Pons (tissue), 1 donor: ENCODE data around the gene UBN2.

Experiments
- DNase-seq: peaks from one replicate; pipeline ENCODE4 v3.0.0-alpha.2; 2016; ENCODE audit warnings: low spot score

The UBN2 gene

DNA sequence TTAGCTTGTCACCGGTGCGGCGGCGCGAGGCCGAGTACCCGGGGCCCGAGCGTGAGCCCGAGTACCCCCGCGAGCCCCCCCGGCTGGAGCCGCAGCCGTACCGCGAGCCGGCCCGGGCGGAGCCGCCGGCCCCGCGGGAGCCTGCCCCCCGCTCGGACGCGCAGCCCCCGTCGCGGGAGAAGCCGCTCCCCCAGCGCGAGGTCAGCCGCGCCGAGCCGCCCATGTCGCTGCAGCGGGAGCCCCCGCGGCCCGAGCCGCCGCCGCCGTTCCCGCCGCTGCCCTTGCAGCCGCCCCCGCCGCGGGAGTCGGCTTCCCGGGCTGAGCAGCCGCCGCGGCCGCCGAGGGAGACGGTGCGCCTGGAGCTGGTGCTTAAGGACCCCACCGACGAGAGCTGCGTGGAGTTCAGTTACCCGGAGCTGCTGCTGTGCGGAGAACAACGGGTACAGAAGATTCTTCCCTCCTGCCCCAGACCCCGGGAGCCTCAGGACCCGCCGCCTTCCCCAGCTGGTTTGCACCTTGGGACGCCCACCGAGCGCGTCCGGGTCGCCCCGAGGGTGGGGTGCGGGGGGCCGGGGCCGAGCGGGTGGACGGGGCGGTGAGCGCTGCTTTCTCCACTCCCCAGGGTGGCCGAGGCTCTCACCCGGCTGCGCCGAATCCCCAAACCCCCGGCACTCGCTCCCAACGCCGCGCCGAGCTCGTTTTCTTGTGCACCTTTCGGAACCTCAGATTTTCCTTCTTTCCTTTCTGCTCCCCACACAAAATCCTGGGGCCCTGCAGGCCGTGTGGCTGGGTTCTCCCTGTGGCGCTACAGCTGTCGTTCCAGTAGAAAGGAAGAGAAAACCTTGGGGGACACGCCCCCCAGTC lies 708 bp downstream of the UBN2 start:
- peak; percentile 10 for DNase-seq

DNA sequence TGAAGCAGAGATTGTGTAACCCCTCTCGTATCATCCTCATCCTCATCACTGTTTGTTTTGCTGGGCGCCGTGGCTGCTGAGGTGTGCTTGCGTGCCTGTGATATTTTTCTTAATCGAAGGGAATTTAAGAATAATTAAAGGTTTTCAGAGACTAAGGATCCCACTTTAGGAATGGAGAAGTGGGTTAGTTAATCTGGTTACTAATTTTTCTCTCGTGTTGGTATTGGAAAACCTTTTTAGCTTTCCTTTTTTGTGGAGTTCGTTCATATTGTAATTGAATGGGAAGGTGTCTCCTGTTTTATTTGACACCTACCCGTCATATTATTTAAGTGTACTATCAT lies 1.3 kb downstream of the UBN2 start:
- no peak for DNase-seq

DNA sequence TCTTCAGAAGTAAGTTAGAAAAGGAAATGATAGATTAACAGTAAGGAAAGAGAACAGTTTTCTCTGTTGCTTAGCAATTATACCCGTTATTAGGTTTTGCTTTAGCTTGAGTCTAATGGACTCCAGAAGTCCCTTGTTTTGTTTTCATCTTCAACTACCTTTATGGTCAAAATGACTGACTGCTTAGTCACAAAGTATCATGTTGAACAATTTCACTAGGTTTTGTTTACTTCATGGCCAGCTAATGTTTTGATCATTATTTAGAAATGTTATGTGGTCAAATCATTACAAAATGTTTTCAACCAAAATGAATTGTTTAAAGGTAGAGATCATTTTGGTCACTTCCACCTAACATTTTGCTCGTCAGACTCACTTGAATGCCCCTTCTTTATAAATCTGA lies 1.9 kb downstream of the UBN2 start:
- DNase-seq = no peak

DNA sequence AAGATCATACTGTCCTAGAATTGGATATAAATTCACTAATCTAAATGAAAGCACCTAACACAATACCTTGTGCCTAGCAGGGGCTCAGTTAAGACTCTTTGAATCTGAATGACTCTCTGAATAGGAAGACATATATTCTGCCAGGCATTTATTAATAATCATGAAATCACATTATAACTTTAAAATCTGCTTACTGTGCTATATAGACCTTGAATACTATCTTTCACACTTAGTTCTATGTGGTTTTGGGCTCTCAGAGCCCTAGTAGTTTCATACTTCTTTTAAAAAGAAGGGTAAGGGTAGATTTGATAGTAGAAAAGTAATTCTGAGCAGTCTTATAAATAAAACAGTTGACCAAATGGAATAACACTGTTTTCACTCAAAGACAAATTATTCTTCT lies 10.2 kb downstream of the UBN2 start:
- DNase-seq = no peak

DNA sequence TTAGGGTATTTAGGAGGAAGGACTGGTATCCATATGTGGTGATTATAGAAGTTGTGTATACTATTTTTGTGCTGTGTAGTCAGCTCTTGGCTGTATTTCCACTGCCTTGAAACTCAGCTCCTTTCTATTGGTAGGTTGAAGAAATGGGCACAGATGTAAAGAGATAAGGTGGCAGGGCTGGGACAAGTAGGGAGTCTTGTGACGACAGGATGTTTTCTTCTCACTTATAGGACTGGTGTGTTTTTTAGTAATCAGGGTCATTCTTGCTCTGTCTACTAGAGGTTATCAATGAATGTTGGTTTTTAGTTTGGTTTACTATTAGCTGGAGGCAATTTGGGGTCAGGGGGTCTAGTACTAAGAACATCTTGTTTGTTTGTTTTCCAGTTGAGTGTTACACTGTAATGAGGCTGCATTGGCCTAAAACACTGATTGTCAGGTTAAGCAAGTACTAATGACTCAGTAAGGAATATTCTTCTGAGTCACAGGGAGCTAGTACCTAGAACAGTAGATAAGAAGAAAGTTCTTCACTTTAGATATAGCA lies 11.8 kb downstream of the UBN2 start:
- DNase-seq = no peak

DNA sequence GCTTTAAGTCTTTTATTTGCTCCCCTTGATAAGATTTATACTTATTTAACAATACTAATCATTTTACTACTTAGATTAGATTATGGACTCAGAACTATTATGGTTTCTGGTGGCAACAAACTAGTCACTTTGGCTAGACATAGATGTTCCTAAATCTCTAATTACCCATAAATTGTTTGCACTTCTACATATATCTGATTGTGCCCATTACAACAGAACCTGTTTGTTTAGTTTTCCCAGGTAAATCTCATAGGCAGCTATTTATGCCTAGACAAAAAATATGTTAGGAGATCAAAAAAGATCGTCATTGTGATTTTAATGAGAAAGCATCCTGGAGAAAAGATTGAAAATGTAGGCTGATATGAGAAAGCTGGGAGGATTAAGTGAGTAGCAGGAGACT lies 14.4 kb downstream of the UBN2 start:
- no peak for DNase-seq

DNA sequence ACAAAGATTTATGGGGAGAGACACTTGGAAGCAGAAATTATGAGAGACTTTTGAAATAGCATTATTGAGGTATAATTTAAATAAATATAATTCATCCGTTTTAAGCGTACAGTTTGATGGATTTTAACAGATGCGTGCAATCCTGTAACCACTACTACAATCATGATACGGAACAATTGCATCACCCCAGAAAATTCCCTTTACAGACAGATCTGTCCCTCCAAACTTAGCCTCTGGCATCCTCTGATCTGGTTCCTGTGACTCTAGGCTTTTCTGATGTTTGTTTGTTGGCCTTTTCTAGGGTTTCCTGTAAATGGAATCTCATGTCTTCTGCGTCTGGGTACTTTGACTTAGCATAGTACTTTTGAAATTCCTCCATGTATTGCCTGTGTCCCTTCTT lies 15.5 kb downstream of the UBN2 start:
- DNase-seq = no peak

DNA sequence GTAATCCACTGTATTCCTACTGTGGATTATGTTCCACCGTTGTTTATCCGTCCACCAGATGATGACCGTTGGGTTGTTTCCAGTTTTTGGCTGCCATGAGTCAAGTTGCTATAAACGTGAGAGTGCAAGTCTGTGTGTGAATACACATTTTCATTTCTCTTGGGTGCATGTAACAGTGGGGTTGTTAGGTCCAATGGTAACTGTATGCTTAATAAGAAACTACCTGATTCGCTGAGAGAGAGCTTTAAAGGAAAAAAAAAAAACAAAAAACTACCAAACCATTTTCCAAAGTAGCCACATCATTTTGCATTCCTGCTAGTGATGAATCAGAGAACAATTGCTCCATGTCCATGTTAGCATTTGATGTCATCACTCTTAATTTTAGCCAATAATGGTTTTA lies 15.9 kb downstream of the UBN2 start:
- no peak for DNase-seq

DNA sequence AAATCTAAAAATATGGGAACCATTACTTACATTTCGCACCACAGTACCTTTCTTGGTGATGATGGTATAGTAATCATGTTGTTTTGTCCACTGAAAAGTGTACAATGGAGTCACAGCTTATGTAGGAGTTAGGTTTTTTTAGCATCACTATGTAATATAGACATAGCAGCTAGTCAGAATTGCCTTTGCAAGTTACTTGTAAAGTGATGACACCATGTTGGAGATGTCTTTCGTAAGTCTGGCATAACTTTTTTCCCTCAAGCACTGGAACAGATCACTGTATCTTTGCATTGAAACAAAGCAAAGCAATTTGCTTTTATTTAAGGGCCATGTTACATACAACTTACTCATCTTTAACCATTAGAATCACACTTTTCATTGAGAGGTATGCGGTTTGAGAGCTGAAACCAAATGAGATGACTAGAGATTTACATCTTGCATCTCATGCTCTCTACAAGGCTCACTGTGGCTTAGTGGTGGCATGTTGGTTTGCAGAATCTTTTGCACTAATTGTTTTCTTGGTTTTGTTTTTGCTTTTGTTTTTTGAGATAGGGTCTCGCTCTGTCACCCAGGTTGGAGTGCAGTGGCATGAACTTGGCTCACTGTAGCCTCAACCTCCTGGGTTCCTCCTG lies 18.3 kb downstream of the UBN2 start:
- DNase-seq = no peak

DNA sequence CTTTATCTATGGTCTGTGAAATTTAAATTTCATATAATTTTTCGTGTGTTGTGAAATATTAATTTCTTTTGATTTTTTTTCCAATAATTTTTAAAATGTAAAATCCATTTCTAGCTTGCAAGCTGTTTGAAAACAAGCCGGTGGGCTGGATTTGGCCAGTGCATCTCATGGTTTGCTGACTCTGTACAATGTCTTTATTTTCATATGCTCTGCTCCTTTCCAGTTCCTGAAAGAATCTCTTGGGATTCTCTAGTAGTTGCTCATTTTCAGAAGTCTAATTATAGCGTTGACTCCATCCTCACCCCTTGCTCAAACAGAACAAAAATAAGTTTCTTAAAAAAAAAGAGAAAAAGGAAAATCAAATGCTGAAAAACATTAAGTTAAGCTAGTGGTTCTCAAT lies 21.4 kb downstream of the UBN2 start:
- no peak for DNase-seq

DNA sequence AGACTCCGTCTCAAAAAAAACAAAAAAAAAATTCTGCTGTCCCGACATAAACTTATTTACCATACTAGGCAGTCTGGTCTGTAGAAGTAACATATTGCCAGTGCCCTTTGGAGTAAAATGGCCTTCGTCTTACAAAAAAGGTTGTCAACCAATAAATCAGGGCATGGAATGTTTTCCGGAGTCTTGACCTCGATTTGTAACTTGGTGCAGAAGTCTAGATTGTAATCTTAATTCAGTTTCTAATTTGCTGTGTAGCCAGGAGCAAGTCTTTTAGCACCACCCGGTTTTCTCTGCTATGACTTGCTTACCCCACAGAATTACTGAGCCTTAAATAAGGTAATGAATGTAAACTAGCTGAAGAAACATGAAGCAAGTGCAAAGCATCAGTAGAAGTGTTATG lies 23.2 kb downstream of the UBN2 start:
- DNase-seq = no peak

DNA sequence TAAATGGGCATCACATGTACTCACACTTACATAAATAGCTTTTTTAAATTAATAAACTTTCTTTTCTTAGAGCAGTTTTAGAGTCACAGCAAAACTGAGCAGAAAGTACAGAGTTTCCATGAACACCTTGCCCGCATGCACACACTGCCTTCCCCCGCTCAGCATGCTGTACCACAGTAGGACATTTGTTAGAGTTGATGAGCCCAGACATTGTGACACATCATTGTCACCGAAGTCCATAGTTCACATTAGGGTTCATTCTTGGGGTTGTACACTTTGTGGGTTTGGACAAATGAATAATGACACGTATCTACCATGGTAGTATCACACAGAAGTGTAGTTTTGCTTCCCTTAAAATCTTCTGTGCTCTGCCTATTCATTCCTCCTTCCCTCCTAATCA lies 23.7 kb downstream of the UBN2 start:
- no peak for DNase-seq

DNA sequence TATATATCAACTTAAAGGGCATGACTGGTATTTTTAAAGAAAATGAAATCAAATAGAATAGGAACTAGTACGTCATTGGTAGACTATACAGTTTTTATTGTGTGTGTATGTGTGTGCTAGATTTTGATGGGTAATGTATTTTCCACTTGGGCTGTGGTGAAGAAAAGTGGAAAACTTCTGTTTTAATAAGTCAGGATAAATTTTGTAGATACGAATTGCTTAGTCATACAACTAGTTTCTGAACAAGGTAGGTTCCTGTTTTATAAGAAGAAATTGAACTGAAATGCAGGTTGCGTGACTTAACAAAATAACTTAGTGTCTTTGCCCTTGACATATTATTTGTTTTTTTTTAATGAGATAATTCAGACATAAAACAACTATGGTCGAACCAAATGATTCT lies 24.3 kb downstream of the UBN2 start:
- DNase-seq = no peak

DNA sequence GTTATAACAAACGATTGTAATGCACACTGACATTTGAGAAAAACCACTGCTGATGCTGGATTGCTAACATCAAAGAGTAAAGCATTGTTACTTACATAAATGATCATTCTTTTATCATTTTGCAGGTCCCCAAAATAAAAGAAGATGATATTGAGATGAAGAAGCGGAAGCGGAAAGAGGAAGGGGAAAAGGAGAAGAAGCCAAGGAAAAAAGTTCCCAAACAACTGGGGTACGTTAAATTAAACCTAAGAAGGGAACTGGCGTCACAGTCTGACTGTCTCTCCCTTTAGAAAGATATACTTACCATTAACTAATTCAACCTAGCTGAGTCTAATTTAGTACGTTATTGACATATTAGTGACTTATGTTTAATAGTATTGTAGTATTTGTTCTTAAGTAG lies 28.1 kb downstream of the UBN2 start:
- peak; percentile 35 for DNase-seq

DNA sequence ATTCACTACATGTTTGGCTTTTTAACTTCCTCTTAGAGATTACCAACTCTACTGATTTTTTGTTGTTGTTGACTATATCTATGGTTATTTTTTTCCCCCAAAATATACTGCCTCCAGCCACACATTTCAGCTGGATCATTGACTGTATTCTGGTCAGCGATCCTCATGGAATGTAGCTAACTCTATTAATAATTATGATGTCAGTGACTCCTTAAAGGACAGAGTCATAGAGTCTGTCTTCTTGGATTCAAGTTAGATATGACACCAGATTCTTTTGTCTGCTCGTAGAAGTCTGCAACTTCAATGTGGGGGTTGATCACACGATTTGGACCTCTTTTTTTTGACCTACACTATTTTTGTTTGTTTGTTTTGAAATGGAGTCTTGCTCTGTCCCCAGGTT lies 33.2 kb downstream of the UBN2 start:
- no peak for DNase-seq

DNA sequence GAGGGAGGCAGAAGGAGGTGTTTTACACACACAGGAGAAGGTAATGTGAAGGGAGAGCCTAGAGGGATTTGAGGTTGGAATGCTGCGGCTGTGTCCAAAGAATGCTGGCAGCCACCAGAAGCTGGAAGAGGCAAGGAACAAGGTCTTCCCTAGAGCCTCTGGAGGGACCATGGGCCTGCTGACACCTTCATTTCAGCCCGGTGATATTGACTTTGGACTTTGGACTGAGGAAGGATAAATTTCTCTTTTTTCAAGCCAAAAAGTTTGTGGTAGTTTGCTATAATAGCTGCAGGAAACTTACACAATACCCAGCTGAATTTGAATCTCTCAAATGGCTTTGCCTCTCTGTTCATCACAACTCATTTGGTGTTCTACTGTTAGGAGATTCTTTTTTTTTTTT lies 34.6 kb downstream of the UBN2 start:
- no peak for DNase-seq

DNA sequence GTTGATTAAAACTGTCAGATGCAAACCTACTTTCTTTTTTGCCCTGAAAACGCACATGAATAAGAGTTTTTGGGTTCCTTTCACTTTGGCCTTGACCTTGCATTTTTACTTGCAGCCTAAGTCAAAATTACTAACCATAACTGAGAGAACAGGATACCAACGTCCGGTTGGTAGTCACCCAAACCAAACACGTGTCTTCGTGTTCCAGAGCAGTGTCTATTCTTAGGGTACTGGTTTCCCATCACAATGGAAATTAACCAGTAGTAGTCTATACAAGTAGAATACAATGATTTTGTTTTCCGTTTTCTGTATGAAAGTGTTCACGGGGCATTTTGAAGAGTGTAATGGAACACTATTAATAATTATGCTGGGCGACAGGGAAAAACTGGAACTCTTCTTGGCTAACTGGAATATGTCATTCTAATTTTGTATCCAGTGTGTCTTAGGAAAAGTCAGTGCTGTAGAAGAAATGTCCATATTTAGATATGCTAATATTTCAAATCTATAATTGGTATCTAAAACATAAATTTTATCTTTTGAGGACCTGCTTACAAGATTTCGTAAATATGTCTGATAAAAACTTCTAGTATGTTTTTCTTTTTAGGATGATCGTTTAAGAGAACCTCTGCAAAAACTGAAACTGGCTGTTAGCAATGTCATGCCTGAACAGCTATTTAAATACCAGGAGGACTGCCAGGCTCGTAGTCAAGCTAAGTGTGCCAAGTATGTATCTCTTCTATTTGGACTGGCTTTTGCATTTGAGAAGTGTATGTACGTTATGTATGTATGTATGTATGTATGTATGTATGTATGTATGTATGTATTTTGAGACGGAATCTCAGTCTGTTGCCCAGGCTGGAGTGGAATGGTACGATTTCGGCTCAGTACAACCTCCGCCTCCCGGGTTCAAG lies 40.9 kb downstream of the UBN2 start:
- DNase-seq = no peak

DNA sequence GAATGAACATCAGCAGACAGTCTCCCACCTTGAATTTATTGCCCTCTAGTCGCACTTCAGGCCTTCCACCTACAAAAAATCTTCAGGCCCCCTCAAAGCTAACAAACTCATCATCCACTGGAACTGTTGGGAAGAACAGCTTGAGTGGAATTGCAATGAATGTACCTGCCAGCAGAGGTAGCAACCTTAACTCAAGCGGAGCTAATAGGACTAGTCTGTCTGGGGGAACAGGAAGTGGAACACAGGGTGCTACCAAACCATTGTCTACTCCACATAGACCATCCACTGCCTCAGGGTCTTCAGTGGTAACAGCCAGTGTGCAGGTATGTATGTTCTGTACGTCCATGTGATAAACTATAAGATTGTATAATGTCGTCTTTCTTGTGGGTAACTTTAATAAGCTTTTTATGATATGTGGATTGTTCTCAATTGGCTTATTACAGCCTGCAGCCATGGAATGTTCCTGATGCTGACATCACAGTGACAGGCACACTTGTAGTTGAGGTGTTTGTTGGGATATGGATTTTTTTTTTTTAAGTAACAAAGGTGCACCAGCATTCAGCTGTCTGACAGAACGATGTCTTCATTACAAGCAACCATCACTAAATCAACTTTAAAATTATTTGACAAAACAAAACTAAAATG lies 53.3 kb downstream of the UBN2 start:
- DNase-seq = no peak

DNA sequence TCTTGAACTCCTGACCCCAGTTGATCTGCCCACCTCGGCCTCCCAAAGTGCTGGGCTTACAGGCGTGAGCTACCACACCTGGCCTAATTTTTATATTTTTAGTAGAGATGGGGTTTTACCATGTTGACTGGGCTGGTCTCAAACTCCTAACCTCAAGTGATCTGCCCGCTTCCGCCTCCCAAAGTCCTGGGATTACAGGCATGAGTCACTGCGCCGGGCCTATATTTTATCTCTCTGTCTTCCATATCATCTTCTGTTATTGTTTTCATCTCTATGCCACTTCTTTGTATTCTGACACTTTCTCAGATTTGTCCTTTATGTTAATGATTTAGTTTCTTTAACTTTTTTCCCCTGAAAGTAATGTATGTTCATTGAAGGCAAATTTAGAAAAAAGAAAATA lies 55.1 kb downstream of the UBN2 start:
- no peak for DNase-seq

DNA sequence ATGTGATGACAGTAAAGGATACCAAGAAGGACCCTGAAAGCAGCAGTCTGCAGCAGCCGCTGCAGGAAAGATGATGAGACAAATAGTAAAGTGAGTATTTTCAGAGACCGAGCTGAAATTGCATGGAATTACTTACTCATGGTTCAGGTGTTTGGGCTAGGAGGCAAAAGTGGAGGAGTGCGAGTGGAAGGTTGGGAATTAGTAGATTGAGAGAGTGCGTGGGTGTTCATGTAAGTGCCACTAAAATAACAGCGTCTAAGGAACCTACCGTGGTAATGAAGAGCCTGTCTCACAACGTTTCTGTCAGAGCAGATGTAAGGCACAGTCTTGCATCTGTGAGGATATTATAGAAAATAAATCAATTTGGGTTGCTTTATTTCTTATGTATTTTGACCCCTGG lies 61.8 kb downstream of the UBN2 start:
- no peak for DNase-seq

DNA sequence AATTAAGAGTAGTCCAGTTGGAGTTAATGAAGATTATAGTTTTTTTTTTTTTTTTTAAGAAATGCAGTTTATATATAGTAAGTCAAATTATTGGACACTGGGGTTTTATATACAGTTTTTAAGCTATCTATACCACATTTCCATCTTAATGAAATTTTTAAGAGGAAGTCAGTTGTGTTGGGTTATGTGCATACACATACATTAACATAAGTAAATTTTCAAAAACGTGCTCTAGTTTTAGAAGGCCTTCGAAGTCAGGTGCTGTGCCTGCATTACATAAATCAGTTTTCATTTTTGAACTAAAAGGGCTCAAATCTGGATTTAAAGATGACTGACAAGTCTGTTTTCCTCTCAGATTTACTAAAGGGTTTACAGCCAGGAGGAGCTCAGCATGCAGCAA lies 62.5 kb downstream of the UBN2 start:
- DNase-seq = no peak

DNA sequence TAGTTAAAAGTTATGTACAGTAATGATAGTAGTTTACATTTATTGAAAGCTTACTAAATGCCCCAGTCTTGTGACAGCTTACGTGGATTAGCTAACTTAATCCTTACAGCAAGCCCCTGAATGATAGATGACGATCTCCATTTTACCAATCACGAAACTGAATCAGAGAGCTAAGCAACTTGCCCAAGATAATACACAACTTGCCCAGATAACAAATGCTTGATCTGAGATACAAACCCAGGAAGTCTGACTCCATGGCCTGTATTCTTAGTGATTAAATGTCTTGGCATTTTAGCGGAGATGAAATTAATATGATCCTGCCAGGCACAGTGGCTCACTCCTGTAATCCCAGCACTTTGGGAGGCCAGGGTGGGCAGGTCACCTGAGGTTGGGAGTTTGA lies 63.2 kb downstream of the UBN2 start:
- DNase-seq = no peak
